Stimulated activated naive B cell treated with anti-CD40 and anti-IgM and Interleukin-4, amounts not matched to agents 10 μg/mL and 1 μg/mL and 100 μg/mL, for 72 hours (primary cell): ENCODE measurements around the gene C11orf98.
"Not testable (repeated sequence)": the region's sequence is repeated elsewhere in the genome, so short reads cannot be mapped to it uniquely, and the experiment has no call there.

Experiments
- ATAC-seq, 2 donors: fragments of 150-1000 bp; cut with Tn5 transposase; replicated peaks; 2 replicates each; pipeline ENCODE4 v1.10.0; 2021; ENCODE audit warnings: moderate library complexity in 1 of 2
- DNase-seq: peaks from one replicate; pipeline ENCODE4 v3.0.0; 2021
- H3K27ac Mint-ChIP-seq: one replicate; pipeline ENCODE4 v1.8.0; 2022; ENCODE audit warnings: mild to moderate bottlenecking, mixed read lengths
- H3K27me3 Mint-ChIP-seq, 2 donors: one replicate each; pipeline ENCODE4 v1.8.0; 2022; ENCODE audit warnings: mixed read lengths in 2 of 2
- H3K36me3 Mint-ChIP-seq, 2 donors: one replicate each; pipeline ENCODE4 v1.8.0; 2022; ENCODE audit warnings: mixed read lengths in 2 of 2, mild to moderate bottlenecking in 1 of 2
- H3K4me1 Mint-ChIP-seq, 2 donors: one replicate each; pipeline ENCODE4 v1.8.0; 2022; ENCODE audit warnings: mixed read lengths in 2 of 2, mild to moderate bottlenecking in 1 of 2
- H3K4me3 Mint-ChIP-seq, 2 donors: one replicate each; pipeline ENCODE4 v1.8.0; 2022; ENCODE audit warnings: mild to moderate bottlenecking in 2 of 2, mixed read lengths in 2 of 2, moderate library complexity in 1 of 2
- H3K9me3 Mint-ChIP-seq, 2 donors: one replicate each; pipeline ENCODE4 v1.8.0; 2022; ENCODE audit warnings: mixed read lengths in 2 of 2, mild to moderate bottlenecking in 1 of 2

Gene C11orf98

GRCh38 chr11:62650283-62650682, 14.7 kb downstream of the C11orf98 start:
- not testable (repeated sequence) for H3K4me3 Mint-ChIP-seq, H3K9me3 Mint-ChIP-seq, DNase-seq, ATAC-seq, H3K27me3 Mint-ChIP-seq
- peaks cover 16 to 20% of the 10 kb centered on the region in 2 donors for H3K36me3 Mint-ChIP-seq
- H3K27ac Mint-ChIP-seq = peak overlapping the region; percentile 5
- peaks cover 17 to 53% of the 10 kb centered on the region in 2 donors for H3K4me1 Mint-ChIP-seq

GRCh38 chr11:62649486-62649885, 15.5 kb downstream of the C11orf98 start:
- DNase-seq (no peak), ATAC-seq (no peak)
- Mint-ChIP-seq H3K4me1 (peaks cover 21 to 61% of the 10 kb centered on the region in 2 donors), H3K4me3 (no peak overlapping the region), H3K27me3 (no peaks in the 10 kb centered on the region), H3K9me3 (no peaks in the 10 kb centered on the region), H3K27ac (peak overlapping the region; percentile 62), H3K36me3 (peaks cover 19 to 20% of the 10 kb centered on the region in 2 donors)

GRCh38 chr11:62648967-62649364, 16.0 kb downstream of the C11orf98 start:
- Mint-ChIP-seq H3K9me3 (no peaks in the 10 kb centered on the region), H3K4me1 (peaks cover 24 to 61% of the 10 kb centered on the region in 2 donors), H3K36me3 (peaks cover 20 to 25% of the 10 kb centered on the region in 2 donors), H3K27me3 (no peaks in the 10 kb centered on the region), H3K4me3 (no peak overlapping the region), H3K27ac (peak overlapping the region; percentile 62)
- no peak for ATAC-seq
- no peak for DNase-seq

- no peak overlapping the region for H3K27ac Mint-ChIP-seq
Observed at GRCh38 chr11:62648185-62648966, 16.6 kb downstream of the C11orf98 start.

GRCh38 chr11:62647609-62648005, 17.4 kb downstream of the C11orf98 start:
- Mint-ChIP-seq H3K36me3 (peaks cover 21 to 26% of the 10 kb centered on the region in 2 donors), H3K27me3 (no peaks in the 10 kb centered on the region), H3K4me1 (peaks cover 20 to 54% of the 10 kb centered on the region in 2 donors), H3K27ac (peak overlapping the region; percentile 62), H3K9me3 (no peaks in the 10 kb centered on the region), H3K4me3 (no peak overlapping the region)
- DNase-seq (no peak), ATAC-seq (no peak)

More at GRCh38 chr11:62648185-62648966, 16.6 kb downstream of the C11orf98 start:
- Mint-ChIP-seq H3K9me3 (no peaks in the 10 kb centered on the region), H3K27me3 (no peaks in the 10 kb centered on the region), H3K4me3 (no peak overlapping the region), H3K36me3 (peaks cover 20 to 26% of the 10 kb centered on the region in 2 donors), H3K4me1 (peaks cover 21 to 57% of the 10 kb centered on the region in 2 donors)
- ATAC-seq (no peak), DNase-seq (no peak)

GRCh38 chr11:62646825-62647608, 18.0 kb downstream of the C11orf98 start:
- no peak for ATAC-seq
- Mint-ChIP-seq H3K4me1 (peaks cover 16 to 49% of the 10 kb centered on the region in 2 donors), H3K4me3 (peak overlapping the region; percentile 94 to 100)

GRCh38 chr11:62645946-62646824, 18.8 kb downstream of the C11orf98 start, which contains the start of gene GANAB:
TSS of gene GANAB (minus strand) at chr11:62646613. CDS start at chr11:62646599, 14 bp downstream.
- DNase-seq (peak; percentile 96), ATAC-seq (peak; percentile 98 to 99)
- Mint-ChIP-seq H3K9me3 (no peaks in the 10 kb centered on the region), H3K4me1 (peaks cover 16 to 52% of the 10 kb centered on the region in 2 donors), H3K4me3 (peak within 1 kb of the TSS; percentile 94 to 100), H3K27ac (peak within 1 kb of the TSS; percentile 97), H3K27me3 (no peaks in the 10 kb centered on the region), H3K36me3 (peaks cover 22 to 23% of the 10 kb centered on the region in 2 donors)

More at GRCh38 chr11:62646825-62647608, 18.0 kb downstream of the C11orf98 start:
- peak overlapping the region; percentile 97 for H3K27ac Mint-ChIP-seq
- no peaks in the 10 kb centered on the region for H3K27me3 Mint-ChIP-seq
- H3K36me3 Mint-ChIP-seq = peaks cover 22 to 23% of the 10 kb centered on the region in 2 donors
- DNase-seq = no peak
- H3K9me3 Mint-ChIP-seq = no peaks in the 10 kb centered on the region

- H3K27me3 Mint-ChIP-seq = no peaks in the 10 kb centered on the region
- no peaks in the 10 kb centered on the region for H3K9me3 Mint-ChIP-seq
- ATAC-seq = peak; percentile 3
- H3K27ac Mint-ChIP-seq = peak overlapping the region; percentile 97
- H3K4me1 Mint-ChIP-seq = peaks cover 16 to 52% of the 10 kb centered on the region in 2 donors
- H3K4me3 Mint-ChIP-seq = peak overlapping the region; percentile 94 to 100
- peaks cover 21 to 25% of the 10 kb centered on the region in 2 donors for H3K36me3 Mint-ChIP-seq
- DNase-seq = no peak
Observed at GRCh38 chr11:62645671-62645945, 19.4 kb downstream of the C11orf98 start.

GRCh38 chr11:62644220-62644619, 20.8 kb downstream of the C11orf98 start:
- H3K9me3 Mint-ChIP-seq = no peaks in the 10 kb centered on the region
- ATAC-seq (no peak), DNase-seq (no peak)
- peaks cover 20 to 52% of the 10 kb centered on the region in 2 donors for H3K4me1 Mint-ChIP-seq
- H3K27ac Mint-ChIP-seq = peak overlapping the region; percentile 42
- peaks cover 22 to 28% of the 10 kb centered on the region in 2 donors for H3K36me3 Mint-ChIP-seq
- H3K27me3 Mint-ChIP-seq = no peaks in the 10 kb centered on the region
- peak overlapping the region in 1 of 2 donors; percentile 25 for H3K4me3 Mint-ChIP-seq

- DNase-seq (no peak), ATAC-seq (no peak)
- H3K27me3 Mint-ChIP-seq = no peaks in the 10 kb centered on the region
- no peak overlapping the region for H3K27ac Mint-ChIP-seq
- H3K9me3 Mint-ChIP-seq = no peaks in the 10 kb centered on the region
- peaks cover 4 to 6% of the 10 kb centered on the region in 2 donors for H3K4me1 Mint-ChIP-seq
- peaks cover 61 to 69% of the 10 kb centered on the region in 2 donors for H3K36me3 Mint-ChIP-seq
- H3K4me3 Mint-ChIP-seq = no peak overlapping the region
Observed at GRCh38 chr11:62632492-62632891, 32.5 kb downstream of the C11orf98 start.

- no peak for DNase-seq
- Mint-ChIP-seq H3K4me1 (peaks cover 0 to 7% of the 10 kb centered on the region in 2 donors), H3K27ac (peak overlapping the region; percentile 2), H3K4me3 (no peak overlapping the region), H3K27me3 (no peaks in the 10 kb centered on the region), H3K36me3 (peaks cover 46 to 68% of the 10 kb centered on the region in 2 donors), H3K9me3 (no peaks in the 10 kb centered on the region)
- ATAC-seq = no peak
Observed at GRCh38 chr11:62627713-62628112, 37.3 kb downstream of the C11orf98 start.

GRCh38 chr11:62622476-62623089, 42.4 kb downstream of the C11orf98 start:
- peak overlapping the region; percentile 93 to 96 for H3K4me3 Mint-ChIP-seq
- peaks cover 6 to 32% of the 10 kb centered on the region in 2 donors for H3K4me1 Mint-ChIP-seq
- peak overlapping the region; percentile 98 for H3K27ac Mint-ChIP-seq
- ATAC-seq (no peak), DNase-seq (no peak)
- H3K36me3 Mint-ChIP-seq = peaks cover 16 to 41% of the 10 kb centered on the region in 2 donors
- no peaks in the 10 kb centered on the region for H3K27me3 Mint-ChIP-seq
- H3K9me3 Mint-ChIP-seq = no peaks in the 10 kb centered on the region
